Suppressor macrophage (primary cell): Measurements from ENCODE around the gene SULT4A1.
"Not testable (repeated sequence)": the region's sequence is repeated elsewhere in the genome, so short reads cannot be mapped to it uniquely, and the experiment has no call there.

Experiments used
- DNase-seq, 4 experiments: peaks; one replicate each; pipeline ENCODE4 v3.0.0-alpha.2; 2020 to 2022
- total RNA-seq, 17 experiments: gene quantifications; one replicate each; lab custom pipeline; 2026; ENCODE audit warnings: mixed read lengths in 6 of 17, inconsistent platforms in 3 of 17; lab: John Stamatoyannopoulos, UW

Gene SULT4A1, protein sequence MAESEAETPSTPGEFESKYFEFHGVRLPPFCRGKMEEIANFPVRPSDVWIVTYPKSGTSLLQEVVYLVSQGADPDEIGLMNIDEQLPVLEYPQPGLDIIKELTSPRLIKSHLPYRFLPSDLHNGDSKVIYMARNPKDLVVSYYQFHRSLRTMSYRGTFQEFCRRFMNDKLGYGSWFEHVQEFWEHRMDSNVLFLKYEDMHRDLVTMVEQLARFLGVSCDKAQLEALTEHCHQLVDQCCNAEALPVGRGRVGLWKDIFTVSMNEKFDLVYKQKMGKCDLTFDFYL
- total RNA-seq = 0 to 1.1 (median 0) reads per million in 17 experiments

GRCh38 chr22:43862074-43862881 is at the start of gene SULT4A1:
TSS of gene SULT4A1 (minus strand) at chr22:43862513. CDS start at chr22:43862382, 131 bp downstream.
- peak in 2 of 4 experiments; percentile 16 to 35 for DNase-seq

GRCh38 chr22:43911351-43911750 is 49.0 kb upstream of the SULT4A1 start:
- DNase-seq = peak in 1 of 4 experiments; percentile 23

DNA sequence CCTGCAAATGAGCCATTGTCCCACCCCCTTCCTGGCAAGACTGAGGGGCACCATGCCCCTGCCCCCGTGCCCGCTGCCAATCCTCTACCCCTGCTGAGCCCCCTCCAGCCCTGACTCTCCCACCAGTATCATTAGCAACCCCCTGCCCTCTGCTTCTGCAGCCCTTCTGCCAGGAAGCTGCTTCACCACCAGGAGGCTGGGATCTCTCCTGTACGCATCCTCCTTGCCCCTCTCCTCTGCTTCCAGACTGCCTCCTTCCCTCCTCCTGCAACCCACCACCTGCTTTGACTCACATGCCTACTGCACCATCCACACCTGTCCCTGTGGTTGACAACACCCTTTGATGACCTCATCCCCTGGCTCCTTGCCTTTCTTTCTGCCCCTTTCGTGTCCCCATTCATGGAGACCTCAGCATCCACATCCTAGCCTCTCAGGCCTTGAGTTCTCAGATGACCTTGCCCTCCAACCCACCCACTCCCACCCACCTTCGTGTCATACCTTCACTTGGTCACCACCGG is 47.9 kb upstream of the SULT4A1 start:
- DNase-seq = no peak

DNA sequence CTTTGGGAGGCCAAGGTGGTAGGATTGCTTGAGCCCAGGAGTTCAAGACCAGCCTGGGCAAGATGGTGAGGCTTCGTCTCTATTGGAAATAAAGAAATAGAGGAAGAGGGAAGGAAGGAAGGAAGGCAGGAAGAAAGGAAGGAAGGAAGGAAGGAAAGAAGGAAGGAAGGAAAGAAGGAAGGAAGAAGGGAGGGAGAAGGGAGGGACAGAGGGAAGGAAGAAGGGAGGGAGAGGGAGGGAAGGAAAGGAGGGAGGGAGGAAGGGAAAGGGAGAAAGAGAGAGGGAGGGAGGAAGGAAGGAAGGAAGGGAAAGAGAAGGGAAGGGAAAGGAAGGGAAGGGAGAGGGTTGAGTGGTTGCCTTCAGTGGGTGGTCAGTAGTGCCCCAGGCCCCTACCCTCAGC is 47.4 kb upstream of the SULT4A1 start:
- no peak for DNase-seq

GRCh38 chr22:43905681-43906080 is 43.4 kb upstream of the SULT4A1 start:
- no peak for DNase-seq

DNA sequence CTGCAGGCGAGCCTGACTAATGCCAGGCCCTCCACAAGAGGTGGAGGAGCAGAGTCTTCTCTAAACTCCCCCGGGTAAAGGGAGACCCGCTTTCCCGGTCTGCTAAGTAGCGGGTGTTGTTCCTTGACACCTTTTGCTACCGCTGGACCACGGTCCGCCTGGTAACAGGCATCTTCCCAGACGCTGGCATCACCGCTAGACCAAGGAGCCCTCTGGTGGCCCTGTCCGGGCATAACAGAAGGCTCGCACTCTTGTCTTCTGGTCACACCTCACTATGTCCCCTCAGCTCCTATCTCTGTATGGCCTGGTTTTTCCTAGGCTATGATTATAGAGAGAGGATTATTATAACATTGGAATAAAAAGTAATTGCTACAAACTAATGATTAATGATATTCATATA is 42.1 kb upstream of the SULT4A1 start:
- not testable (repeated sequence) for DNase-seq

DNA sequence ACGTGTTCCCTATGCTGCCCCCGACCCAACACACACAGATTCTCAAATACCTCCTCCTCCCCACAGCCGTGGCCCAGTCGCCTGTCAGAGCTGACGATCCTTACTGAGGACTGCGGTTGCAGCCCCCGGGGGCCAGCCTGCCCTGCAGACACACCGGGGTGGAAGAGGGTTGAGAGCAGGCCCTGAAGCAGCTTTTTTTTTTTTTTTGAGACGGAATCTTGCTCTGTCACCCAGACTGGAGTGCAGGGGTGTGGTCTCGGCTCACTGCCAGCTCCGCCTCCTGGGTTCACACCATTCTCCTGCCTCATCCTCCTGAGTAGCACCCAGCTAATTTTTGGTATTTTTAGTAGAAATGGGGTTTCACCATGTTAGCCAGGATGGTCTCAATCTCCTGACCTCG is 40.7 kb upstream of the SULT4A1 start:
- DNase-seq = not testable (repeated sequence)

- no peak for DNase-seq
Observed at GRCh38 chr22:43901976-43902643, 39.8 kb upstream of the SULT4A1 start.

DNA sequence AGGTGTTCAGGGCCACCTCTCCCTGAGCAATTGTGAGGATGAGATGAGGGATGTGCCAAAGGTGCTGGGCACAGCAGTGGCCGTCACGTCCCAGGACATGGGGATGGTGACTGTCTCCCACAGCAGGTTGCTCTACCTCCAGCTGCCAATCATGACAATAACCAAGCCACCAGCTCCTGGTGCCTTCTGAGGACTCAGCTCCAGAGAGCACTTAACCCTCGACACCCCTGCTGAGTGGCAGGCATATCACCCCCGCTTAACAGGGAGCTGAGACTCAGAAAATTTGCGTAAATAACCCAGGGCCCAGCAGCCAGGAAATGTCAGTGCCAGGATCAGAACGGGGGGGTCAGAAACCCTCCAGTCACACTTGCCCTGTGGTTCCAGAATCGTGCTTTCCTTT is 37.9 kb upstream of the SULT4A1 start:
- DNase-seq = no peak

GRCh38 chr22:43897751-43898261 is 35.5 kb upstream of the SULT4A1 start:
- DNase-seq = no peak

GRCh38 chr22:43895986-43896645 is 33.8 kb upstream of the SULT4A1 start:
- peak in 2 of 4 experiments; percentile 13 to 17 for DNase-seq

GRCh38 chr22:43894122-43894521 is 31.8 kb upstream of the SULT4A1 start:
- no peak for DNase-seq

DNA sequence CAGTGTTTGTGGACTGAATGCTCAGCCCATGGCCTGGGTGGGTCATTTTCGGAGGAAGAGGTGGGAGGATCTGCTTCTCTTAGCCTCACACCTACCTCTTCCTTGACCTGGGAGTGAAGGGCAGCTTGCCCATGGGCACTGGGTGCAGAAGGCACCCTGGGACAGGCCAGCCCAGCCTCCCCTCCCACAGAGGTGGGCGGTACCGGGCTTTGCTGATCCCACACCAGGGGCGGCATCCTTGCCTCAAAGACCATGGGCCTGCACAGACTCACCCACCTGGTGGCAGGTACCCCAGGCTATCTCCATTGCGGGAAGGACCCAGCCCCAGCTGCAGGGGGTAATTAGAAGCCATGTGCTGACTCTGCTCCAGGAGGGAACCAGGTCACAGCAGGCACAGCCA is 31.0 kb upstream of the SULT4A1 start:
- no peak for DNase-seq

- no peak for DNase-seq
Observed at GRCh38 chr22:43892183-43892894, 30.0 kb upstream of the SULT4A1 start.

DNA sequence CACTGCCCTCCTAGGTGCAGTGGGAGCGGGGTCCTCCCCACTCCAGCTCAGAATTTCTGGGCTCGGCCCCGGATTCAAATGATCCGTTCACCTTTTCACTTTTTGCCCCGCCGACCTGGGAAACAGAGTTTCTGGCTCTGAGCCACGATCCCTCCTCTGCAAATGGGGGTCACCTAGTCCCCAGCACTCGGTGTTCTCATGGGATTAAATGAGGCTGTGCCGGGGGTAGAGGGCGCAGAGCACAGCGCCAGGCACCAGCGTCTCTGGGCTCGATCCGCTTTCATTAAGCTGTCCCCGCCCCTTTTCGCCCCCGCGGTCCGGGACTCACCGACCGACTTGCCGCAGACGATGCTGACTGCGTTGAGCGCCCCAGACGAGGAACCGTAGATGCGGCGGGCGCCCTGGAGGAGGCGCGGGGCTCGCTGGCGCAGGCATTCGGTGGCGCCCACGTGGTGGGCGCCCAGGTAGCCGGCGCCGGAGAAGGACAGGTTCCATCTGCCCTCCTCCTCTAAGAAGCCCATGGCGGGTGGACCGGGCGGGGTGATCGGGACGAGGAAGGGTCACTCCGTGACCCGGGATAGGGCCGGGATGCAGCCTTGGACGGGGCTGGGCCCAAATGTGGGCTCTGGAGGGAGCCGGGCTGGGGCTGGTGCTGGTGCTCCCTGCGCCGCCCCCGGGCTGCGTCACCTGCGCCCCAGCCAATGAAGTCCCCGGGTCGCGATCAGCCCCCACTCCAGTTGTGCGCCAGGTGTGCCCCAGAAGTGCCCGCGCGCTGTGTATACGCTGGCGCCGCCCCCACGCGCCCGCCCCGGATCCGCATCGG is 29.3 kb upstream of the SULT4A1 start, which contains the start of gene PNPLA5:
PNPLA5 (minus strand) TSS at position 654 of the 823 bp plus-strand sequence; CDS start at position 521, 133 bp downstream.
- peak; percentile 20 to 60 (median 30) for DNase-seq

DNA sequence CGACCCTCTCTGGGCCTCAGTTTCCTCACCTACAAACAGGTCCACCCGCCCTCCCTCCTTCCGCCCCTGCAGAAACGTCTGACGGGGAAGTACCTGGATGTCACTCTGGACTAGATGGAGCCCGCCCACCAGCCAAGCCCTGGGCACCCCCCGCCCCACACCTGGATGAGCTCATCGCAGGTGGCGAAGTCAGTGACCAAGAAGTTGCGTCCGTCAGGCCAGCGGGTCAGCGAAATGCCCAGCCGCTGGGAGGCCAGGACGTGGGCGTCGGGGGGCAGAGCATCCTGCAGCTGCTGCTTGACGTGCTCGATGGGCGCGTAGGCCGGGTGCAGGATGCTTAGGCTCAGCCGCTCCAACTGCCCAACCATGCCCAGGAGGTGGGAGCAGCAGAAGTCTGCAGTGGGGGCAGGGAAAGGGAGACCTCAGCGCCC is 28.6 kb upstream of the SULT4A1 start:
- DNase-seq = no peak

DNA sequence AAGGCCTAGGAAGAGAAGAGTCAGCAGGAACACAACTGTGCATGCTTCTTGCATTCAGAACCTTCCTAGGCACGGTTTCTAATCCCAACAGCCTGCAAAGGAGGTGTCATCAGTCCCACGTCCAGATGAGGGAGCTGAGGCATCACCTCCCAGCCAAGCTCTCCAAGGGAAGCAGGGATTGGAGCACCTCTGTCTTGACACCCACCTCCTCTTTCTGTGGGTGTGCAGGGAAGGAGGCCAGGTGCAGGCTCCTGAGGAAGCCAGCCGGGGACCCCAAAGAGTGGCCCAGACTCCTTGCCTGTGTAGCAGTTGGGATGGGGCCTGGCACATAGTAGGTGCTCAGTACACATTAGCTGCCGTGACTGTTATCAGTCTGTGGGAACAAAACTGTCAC is 27.5 kb upstream of the SULT4A1 start:
- DNase-seq = no peak

DNA sequence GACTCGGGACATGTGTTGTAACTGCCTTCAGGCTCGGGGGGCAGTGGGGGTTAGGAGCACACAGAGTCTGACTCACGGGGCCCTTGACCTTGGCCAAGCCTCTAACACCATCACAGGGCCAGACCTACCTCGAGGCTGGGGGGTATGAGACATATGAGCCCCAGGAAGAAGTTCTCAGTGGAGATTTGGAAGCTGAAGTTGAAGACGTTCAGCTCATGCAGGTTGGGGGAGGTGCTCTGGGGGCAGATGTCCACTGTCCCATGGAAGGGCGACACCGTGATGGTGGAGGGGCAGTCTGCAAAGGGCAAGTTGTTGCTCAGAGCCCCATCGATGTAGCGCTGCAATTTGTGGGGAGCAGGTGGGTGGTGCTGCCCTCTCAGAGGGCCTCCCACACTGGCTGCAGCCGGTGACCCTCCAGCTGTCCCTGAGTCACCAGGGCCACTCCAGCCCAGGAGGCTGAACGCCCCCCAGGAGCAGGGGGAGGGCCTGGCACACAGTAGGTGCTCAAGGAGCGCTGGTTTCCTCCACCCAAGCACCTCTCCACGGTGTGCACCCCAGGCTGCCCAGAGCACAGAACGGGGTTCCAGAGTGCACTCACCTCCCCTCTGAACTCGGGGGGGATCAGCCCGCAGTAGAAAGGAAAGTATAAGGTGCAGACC is 27.0 kb upstream of the SULT4A1 start:
- DNase-seq = no peak

GRCh38 chr22:43888740-43889139 is 26.4 kb upstream of the SULT4A1 start:
- no peak for DNase-seq

DNA sequence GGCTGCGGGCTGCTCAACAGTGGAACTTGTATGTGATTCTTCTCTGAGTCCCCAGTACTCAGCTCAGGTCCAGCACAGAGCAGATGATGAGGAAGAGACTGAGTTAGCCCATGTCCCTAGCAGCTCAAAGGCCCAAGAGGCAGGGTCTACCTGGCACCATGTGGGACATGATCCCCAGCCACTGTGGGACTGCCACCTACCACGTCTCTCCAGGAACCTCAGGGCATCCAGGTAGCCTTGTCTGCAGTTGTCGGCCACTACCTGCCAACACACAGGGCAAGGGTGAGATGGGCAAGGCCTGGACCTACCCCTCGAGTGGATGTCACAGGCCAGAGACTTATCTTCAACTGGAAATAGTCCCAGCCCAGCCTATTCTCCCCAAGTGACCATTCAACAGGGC is 25.1 kb upstream of the SULT4A1 start:
- DNase-seq = no peak
